Trophoblast cell (in vitro differentiated cells and primary cell): ENCODE data around the gene ADAM15.

Experiments used
- DNase-seq, 2 donors: peaks; one replicate each; pipeline ENCODE4 v3.0.0-alpha.2; 2016
- H2AFZ ChIP-seq: 2 replicates; pipeline ENCODE4 v1.6.1; 2013; ENCODE audit warnings: low read length, moderate library complexity, mild to moderate bottlenecking; ENCODE audit not compliant: insufficient read depth, poor library complexity
- H2AK5ac ChIP-seq: 2 replicates; pipeline ENCODE4 v1.6.1; 2013; ENCODE audit warnings: mild to moderate bottlenecking, low read length
- H2BK120ac ChIP-seq: 2 replicates; pipeline ENCODE4 v1.6.1; 2013; ENCODE audit warnings: low read length, mild to moderate bottlenecking, moderate library complexity; ENCODE audit not compliant: insufficient read depth, poor library complexity
- H2BK12ac ChIP-seq: 2 replicates; pipeline ENCODE4 v1.6.1; 2013; ENCODE audit warnings: mild to moderate bottlenecking, low read length, moderate library complexity
- H2BK5ac ChIP-seq: 2 replicates; pipeline ENCODE4 v1.6.1; 2013; ENCODE audit warnings: low read length, low read depth, moderate library complexity, mild to moderate bottlenecking; ENCODE audit not compliant: poor library complexity
- H3K14ac ChIP-seq: 2 replicates; pipeline ENCODE4 v1.6.1; 2013; ENCODE audit warnings: mild to moderate bottlenecking, low read length
- H3K18ac ChIP-seq: 2 replicates; pipeline ENCODE4 v1.6.1; 2013; ENCODE audit warnings: mild to moderate bottlenecking, low read length
- H3K23ac ChIP-seq: 2 replicates; pipeline ENCODE4 v1.6.1; 2013; ENCODE audit warnings: low read length
- H3K27ac ChIP-seq: 2 replicates; pipeline ENCODE4 v1.5.1; 2013; ENCODE audit warnings: low read depth, mild to moderate bottlenecking, inconsistent platforms, low read length, moderate library complexity
- H3K27me3 ChIP-seq: 2 replicates; pipeline ENCODE4 v1.6.1; 2013; ENCODE audit warnings: inconsistent platforms, mild to moderate bottlenecking, low read length, moderate library complexity; ENCODE audit not compliant: insufficient read depth
- H3K36me3 ChIP-seq, 2 experiments: 1 replicate in 1 of 2; 2 replicates in 1 of 2; pipeline ENCODE4 v1.6.1; 2013; ENCODE audit warnings: low read length in 2 of 2, mild to moderate bottlenecking in 2 of 2, moderate library complexity in 1 of 2; ENCODE audit not compliant: insufficient read depth in 2 of 2, control insufficient read depth in 1 of 2
- H3K4ac ChIP-seq: 2 replicates; pipeline ENCODE4 v1.6.1; 2013; ENCODE audit warnings: low read depth, mild to moderate bottlenecking, low read length, moderate library complexity
- H3K4me1 ChIP-seq, 2 experiments: 1 replicate in 1 of 2; 2 replicates in 1 of 2; pipeline ENCODE4 v1.6.1; 2013; ENCODE audit warnings: low read length in 2 of 2, mild to moderate bottlenecking in 2 of 2, moderate library complexity in 1 of 2; ENCODE audit not compliant: insufficient read depth in 2 of 2, control insufficient read depth in 1 of 2
- H3K4me2 ChIP-seq: 2 replicates; pipeline ENCODE4 v1.6.1; 2013; ENCODE audit warnings: inconsistent platforms, mild to moderate bottlenecking, low read length, moderate library complexity
- H3K4me3 ChIP-seq: 2 replicates; pipeline ENCODE4 v1.5.1; 2013; ENCODE audit warnings: mild to moderate bottlenecking, low read depth, low read length, inconsistent platforms
- H3K79me1 ChIP-seq: one replicate; pipeline ENCODE4 v1.6.1; 2013; ENCODE audit warnings: low read length
- H3K79me2 ChIP-seq: 2 replicates; pipeline ENCODE4 v1.6.1; 2013; ENCODE audit warnings: low read length, mild to moderate bottlenecking; ENCODE audit not compliant: control insufficient read depth, insufficient read depth, poor library complexity
- H3K9ac ChIP-seq: 2 replicates; pipeline ENCODE4 v1.6.1; 2013; ENCODE audit warnings: mild to moderate bottlenecking, low read length
- H3K9me3 ChIP-seq: 2 replicates; pipeline ENCODE4 v1.6.1; 2013; ENCODE audit warnings: low read depth, mild to moderate bottlenecking, control low read depth, inconsistent platforms, low read length; ENCODE audit not compliant: insufficient read depth
- H4K12ac ChIP-seq: 2 replicates; pipeline ENCODE4 v1.6.1; 2013; ENCODE audit warnings: low read depth, mild to moderate bottlenecking, low read length, moderate library complexity
- H4K8ac ChIP-seq: 2 replicates; pipeline ENCODE4 v1.6.1; 2013; ENCODE audit warnings: low read depth, mild to moderate bottlenecking, low read length, moderate library complexity
- H4K91ac ChIP-seq: one replicate; pipeline ENCODE4 v1.6.1; 2013; ENCODE audit warnings: low read depth, mild to moderate bottlenecking, low read length, moderate library complexity
- WGBS: extraction: QIAGEN DNeasy Blood & Tissue Kit; methylation state at CpG from one replicate; pipeline ENCODE4 v1.1.7; 2013; ENCODE audit warnings: missing lambda C conversion rate; ENCODE audit not compliant: insufficient read length, insufficient coverage; ENCODE audit errors: extremely low coverage; 5-methylcytosine and 5-hydroxymethylcytosine counted together

The ADAM15 gene

GRCh38 chr1:155070158-155070621, 19.1 kb downstream of the ADAM15 start:
- Histone ChIP-seq H2BK12ac (no peak overlapping the region), H3K79me2 (no peaks in the 10 kb centered on the region), H3K9me3 (peaks cover 5% of the 10 kb centered on the region), H4K12ac (no peak overlapping the region), H4K8ac (no peak overlapping the region), H2AFZ (no peak overlapping the region), H2AK5ac (no peak overlapping the region), H3K4ac (no peak overlapping the region), H3K27ac (no peak overlapping the region), H3K4me3 (peak overlapping the region; percentile 14), H2BK5ac (no peak overlapping the region), H2BK120ac (no peak overlapping the region), H4K91ac (no peak overlapping the region), H3K4me2 (peak overlapping the region; percentile 67), H3K79me1 (no peaks in the 10 kb centered on the region), H3K27me3 (peaks cover 21% of the 10 kb centered on the region), H3K36me3 (peaks cover 23 to 25% of the 10 kb centered on the region in 2 experiments), H3K9ac (peak overlapping the region; percentile 49), H3K23ac (no peak overlapping the region), H3K18ac (no peak overlapping the region), H3K14ac (no peak overlapping the region), H3K4me1 (peaks cover 4 to 10% of the 10 kb centered on the region in 2 experiments)
- DNase-seq: no peak
- no CpG with 5 or more reads among the region's 28 CpGs for WGBS

GRCh38 chr1:155070721-155071569, 19.8 kb downstream of the ADAM15 start:
- Histone ChIP-seq H2AFZ (no peak overlapping the region), H3K36me3 (peaks cover 23 to 25% of the 10 kb centered on the region in 2 experiments), H3K9ac (no peak overlapping the region), H2BK12ac (no peak overlapping the region), H3K4me1 (peaks cover 4 to 10% of the 10 kb centered on the region in 2 experiments), H3K23ac (no peak overlapping the region), H3K27ac (no peak overlapping the region), H3K79me2 (no peaks in the 10 kb centered on the region), H4K8ac (no peak overlapping the region), H3K4me3 (peak overlapping the region; percentile 14), H3K79me1 (no peaks in the 10 kb centered on the region), H4K91ac (no peak overlapping the region), H3K18ac (no peak overlapping the region), H3K9me3 (peaks cover 5% of the 10 kb centered on the region), H3K14ac (no peak overlapping the region), H2BK5ac (no peak overlapping the region), H3K4me2 (peak overlapping the region; percentile 67), H4K12ac (no peak overlapping the region), H3K27me3 (peaks cover 21% of the 10 kb centered on the region), H3K4ac (no peak overlapping the region), H2BK120ac (no peak overlapping the region), H2AK5ac (no peak overlapping the region)
- whole genome bisulfite sequencing: no CpG with 5 or more reads among the region's 61 CpGs
- peak; percentile 66 to 70 for DNase-seq

- Histone ChIP-seq H3K4me3 (no peak overlapping the region), H3K27ac (no peak overlapping the region), H3K23ac (no peak overlapping the region), H4K91ac (no peak overlapping the region), H3K36me3 (peaks cover 20% of the 10 kb centered on the region in 2 experiments), H3K27me3 (peaks cover 21% of the 10 kb centered on the region), H3K4me1 (peaks cover 4 to 10% of the 10 kb centered on the region in 2 experiments), H2AFZ (no peak overlapping the region), H3K79me2 (no peaks in the 10 kb centered on the region), H2BK12ac (no peak overlapping the region), H3K9ac (no peak overlapping the region), H3K18ac (no peak overlapping the region), H3K4me2 (no peak overlapping the region), H4K12ac (no peak overlapping the region), H3K14ac (no peak overlapping the region), H2BK5ac (no peak overlapping the region), H3K79me1 (no peaks in the 10 kb centered on the region), H2BK120ac (no peak overlapping the region), H3K4ac (no peak overlapping the region), H3K9me3 (peaks cover 5% of the 10 kb centered on the region), H2AK5ac (no peak overlapping the region), H4K8ac (no peak overlapping the region)
- WGBS: no CpG with 5 or more reads among the region's 14 CpGs
- no peak for DNase-seq
Measured at GRCh38 chr1:155071701-155072100, 20.6 kb downstream of the ADAM15 start.

- no peak overlapping the region for H2AFZ ChIP-seq
- no peak overlapping the region for H3K9ac ChIP-seq
- no peak overlapping the region for H3K23ac ChIP-seq
- H3K18ac ChIP-seq: no peak overlapping the region
- H3K79me1 ChIP-seq: no peaks in the 10 kb centered on the region
- H3K4me3 ChIP-seq: no peak overlapping the region
- no peak overlapping the region for H2BK120ac ChIP-seq
- no peak overlapping the region for H4K8ac ChIP-seq
- DNase-seq: no peak
- no peaks in the 10 kb centered on the region for H3K79me2 ChIP-seq
- no peak overlapping the region for H2AK5ac ChIP-seq
- no peak overlapping the region for H4K91ac ChIP-seq
- H4K12ac ChIP-seq: no peak overlapping the region
- no peak overlapping the region for H3K14ac ChIP-seq
- no peak overlapping the region for H2BK5ac ChIP-seq
- H3K27me3 ChIP-seq: peaks cover 21% of the 10 kb centered on the region
- peaks cover 12% of the 10 kb centered on the region in 2 experiments for H3K36me3 ChIP-seq
- H2BK12ac ChIP-seq: no peak overlapping the region
- peaks cover 4 to 10% of the 10 kb centered on the region in 2 experiments for H3K4me1 ChIP-seq
- H3K4ac ChIP-seq: no peak overlapping the region
- H3K9me3 ChIP-seq: peaks cover 5% of the 10 kb centered on the region
- no peak overlapping the region for H3K27ac ChIP-seq
- WGBS: no CpG with 5 or more reads among the region's 7 CpGs
- H3K4me2 ChIP-seq: no peak overlapping the region
Measured at GRCh38 chr1:155072531-155073289, 21.6 kb downstream of the ADAM15 start.
